PC-3 (cell line): ENCODE data around the gene ELL2. TPM values are rescaled to one million over a fixed set of nuclear protein-coding genes. Genes with fewer than 3 reads are reported as not detected.

Experiments used
- ATAC-seq: fragments of 200-7000 bp; cut with Tn5 transposase; 2 replicates; pipeline ENCODE4 v1.9.1; 2020; ENCODE audit warnings: mild to moderate bottlenecking, moderate library complexity
- BruUV-seq: library from RNA; stranded (reverse); fragments of 400-500 nt; replicated peaks from 2 replicates; lab custom pipeline; 2021; lab: Mats Ljungman, UMichigan
- CTCF ChIA-PET: fragments of 300-600 bp; sonication (Branson Sonifier 250); formaldehyde crosslinking; loops from one replicate; lab custom pipeline; 2022; ENCODE audit warnings: antibody characterized with exemption; lab: Charles Lee
- POLR2A ChIA-PET: fragments of 300-600 bp; sonication (Branson Sonifier 250); formaldehyde crosslinking; loops from one replicate; lab custom pipeline; 2022; ENCODE audit warnings: antibody characterized with exemption; ENCODE audit not compliant: unreplicated experiment; lab: Charles Lee
- DNase-seq: peaks from one replicate; pipeline ENCODE4 v3.0.0-alpha.2; 2015
- H2AFZ ChIP-seq: fragments of 300-600 bp; sonication (generic); 2 replicates; pipeline ENCODE4 v1.6.0; 2016; ENCODE audit warnings: antibody characterized with exemption, low read length
- H3F3A ChIP-seq: fragments of 300-600 bp; sonication (generic); one replicate; pipeline ENCODE4 v1.6.0; 2017; ENCODE audit warnings: antibody characterized with exemption, low read length, control low read depth, mild to moderate bottlenecking; ENCODE audit not compliant: unreplicated experiment
- H3K27ac ChIP-seq: fragments of 300-600 bp; sonication (generic); 2 replicates; pipeline ENCODE4 v1.5.1; 2016; ENCODE audit warnings: mild to moderate bottlenecking, low read length
- H3K27me3 ChIP-seq: fragments of 300-600 bp; sonication (generic); 2 replicates; pipeline ENCODE4 v1.6.1; 2016; ENCODE audit warnings: low read length, mixed read lengths
- H3K36me3 ChIP-seq: fragments of 300-600 bp; sonication (generic); 2 replicates; pipeline ENCODE4 v1.6.1; 2016; ENCODE audit warnings: low read depth, mixed run types, low read length, mixed read lengths
- H3K4me1 ChIP-seq: fragments of 300-600 bp; sonication (generic); 2 replicates; pipeline ENCODE4 v1.5.1; 2016; ENCODE audit warnings: low read length; ENCODE audit not compliant: insufficient read depth
- H3K4me2 ChIP-seq: fragments of 300-600 bp; sonication (generic); 2 replicates; pipeline ENCODE4 v1.6.0; 2016; ENCODE audit warnings: low read length
- H3K4me3 ChIP-seq: fragments of 300-600 bp; sonication (generic); 2 replicates; pipeline ENCODE4 v1.5.1; 2016; ENCODE audit warnings: mild to moderate bottlenecking, low read length, mixed read lengths
- H3K79me2 ChIP-seq: fragments of 300-600 bp; sonication (generic); 2 replicates; pipeline ENCODE4 v1.6.1; 2017; ENCODE audit warnings: low read length, mixed read lengths
- H3K9ac ChIP-seq: fragments of 300-600 bp; sonication (generic); 2 replicates; pipeline ENCODE4 v1.6.0; 2016; ENCODE audit warnings: mild to moderate bottlenecking, low read length
- H3K9me2 ChIP-seq: fragments of 300-600 bp; sonication (generic); replicated peaks from 2 replicates; pipeline ENCODE4 v1.6.1; 2016; ENCODE audit warnings: mixed run types, low read length, mixed read lengths
- H3K9me3 ChIP-seq: fragments of 300-600 bp; sonication (generic); 2 replicates; pipeline ENCODE4 v1.6.1; 2016; ENCODE audit warnings: low read length, mixed read lengths
- H4K20me1 ChIP-seq: fragments of 300-600 bp; sonication (generic); 2 replicates; pipeline ENCODE4 v1.6.1; 2016; ENCODE audit warnings: low read length, mixed read lengths
- CTCF ChIP-seq: fragments of 300-600 bp; sonication (generic); conservative IDR thresholded peaks from 2 replicates; pipeline ENCODE4 v1.5.1; 2017; ENCODE audit warnings: antibody characterized with exemption, low read depth, mild to moderate bottlenecking, low read length
- EZH2 ChIP-seq: fragments of 300-600 bp; sonication (generic); IDR thresholded peaks from one replicate; pipeline ENCODE4 v1.6.1; 2017; ENCODE audit warnings: antibody characterized with exemption, mild to moderate bottlenecking, low read length; ENCODE audit not compliant: unreplicated experiment
- EZH2phosphoT487 ChIP-seq: fragments of 300-600 bp; sonication (generic); IDR thresholded peaks from 2 replicates; pipeline ENCODE4 v1.6.1; 2018; ENCODE audit warnings: mild to moderate bottlenecking, antibody characterized with exemption, low read length, borderline replicate concordance
- intact Hi-C: fragments of 100-400 bp; cut with micrococcal nuclease; formaldehyde crosslinking; loops from 2 replicates; pipeline ENCODE4 v1.9.0; 2023
- total RNA-seq: library from RNA; depleted of rRNA; stranded (reverse); fragments of >200 nt; gene quantifications from 2 replicates; pipeline ENCODE4 v1.2.3, GENCODE V29; 2014

The ELL2 gene
- total RNA-seq, 1 experiment from 2014 or later: 72.2 TPM

- BruUV-seq: no TSS peak
- Histone ChIP-seq H3K36me3 (peaks cover 22% of the 10 kb centered on the region), H3K4me3 (peak overlapping the region; percentile 99; the same call in 1 of the 2 replicates), H3F3A (no peaks in the 10 kb centered on the region), H3K4me2 (peak overlapping the region; percentile 97), H2AFZ (no peak overlapping the region), H3K27ac (no peak overlapping the region), H4K20me1 (peaks cover 86% of the 10 kb centered on the region), H3K4me1 (peaks cover 41% of the 10 kb centered on the region), H3K9me2 (no peaks in the 10 kb centered on the region), H3K27me3 (no peaks in the 10 kb centered on the region), H3K9me3 (no peaks in the 10 kb centered on the region), H3K9ac (no peak overlapping the region), H3K79me2 (peaks cover 98% of the 10 kb centered on the region)
- CTCF ChIA-PET: no interaction called here
- POLR2A ChIA-PET: no interaction called here
- no peak for ATAC-seq
- DNase-seq: no peak
- TF ChIP-seq EZH2 (no peak), CTCF (no peak), EZH2phosphoT487 (no peak)
- intact Hi-C loops: no loop called here
Observed at GRCh38 chr5:95956021-95956899, 5.4 kb downstream of the ELL2 start.

GRCh38 chr5:95954716-95955115, 6.9 kb downstream of the ELL2 start:
- H3K4me2 ChIP-seq: peak overlapping the region; percentile 20
- no peak overlapping the region for H2AFZ ChIP-seq
- peaks cover 41% of the 10 kb centered on the region for H3K4me1 ChIP-seq
- H3K4me3 ChIP-seq: no peak overlapping the region
- TF ChIP-seq CTCF (no peak), EZH2phosphoT487 (no peak), EZH2 (no peak)
- H4K20me1 ChIP-seq: peaks cover 80% of the 10 kb centered on the region
- ChIA-PET CTCF (no interaction called here), POLR2A (no interaction called here)
- H3K9me3 ChIP-seq: no peaks in the 10 kb centered on the region
- BruUV-seq: no TSS peak
- H3F3A ChIP-seq: no peaks in the 10 kb centered on the region
- DNase-seq (no peak), ATAC-seq (no peak)
- intact Hi-C loops: loop anchor here (5.0 kb wide), 1 partner anchor 52 kb away; no protein-coding TSS in a partner anchor
- H3K79me2 ChIP-seq: peaks cover 96% of the 10 kb centered on the region
- H3K27me3 ChIP-seq: no peaks in the 10 kb centered on the region
- H3K9ac ChIP-seq: no peak overlapping the region
- H3K27ac ChIP-seq: no peak overlapping the region
- H3K36me3 ChIP-seq: peaks cover 18% of the 10 kb centered on the region
- no peaks in the 10 kb centered on the region for H3K9me2 ChIP-seq
